ENCODE results near the gene GET4. TPM values are rescaled to one million over a fixed set of nuclear protein-coding genes. Genes with fewer than 3 reads are reported as not detected.
"Not testable (repeated sequence)": the region's sequence is repeated elsewhere in the genome, so short reads cannot be mapped to it uniquely, and the experiment has no call there.

GET4 gene
- total and polyA plus RNA-seq, 2 experiments from 2014 or later = 26.3 to 26.8 TPM

GRCh38 chr7:937856-938484, 61.6 kb downstream of the GET4 start:
- WGBS, 2 experiments (ENCODE audit: low coverage in 1 of 2, low lambda C conversion rate in 2 of 2, missing lambda C conversion rate in 2 of 2) = 71 to 75% methylated on average over 16 of the region's 16 CpGs
- Histone ChIP-seq H3K27ac (no peak overlapping the region), H3K27me3 (replicated peaks; ENCODE audit: insufficient read depth) (peaks cover 19% of the 10 kb centered on the region), H3K79me2 (ENCODE audit: insufficient read depth) (no peaks in the 10 kb centered on the region), H3K9me3 (ENCODE audit: low read depth) (no peaks in the 10 kb centered on the region), H3K4me3 (no peak overlapping the region), H3K9ac (no peak overlapping the region), H2AFZ (no peak overlapping the region), H3K9me2 (ENCODE audit: insufficient read depth) (no peaks in the 10 kb centered on the region), H3K4me2 (ENCODE audit: unreplicated experiment) (no peak overlapping the region), H3K4me1 (ENCODE audit: insufficient read depth) (no peaks in the 10 kb centered on the region), H4K20me1 (ENCODE audit: insufficient read depth) (no peaks in the 10 kb centered on the region), H3F3A (ENCODE audit: insufficient read depth) (no peaks in the 10 kb centered on the region), H3K36me3 (ENCODE audit: low read depth) (no peaks in the 10 kb centered on the region)
- no peak for DNase-seq
- in situ Hi-C loops (cut with MboI) = no loop called here
- TF ChIP-seq EZH2 (IDR thresholded peaks at IDR 0.05; ENCODE audit: insufficient read depth, poor library complexity, severe bottlenecking) (no peak), EZH2phosphoT487 (IDR thresholded peaks at IDR 0.05; ENCODE audit: insufficient read depth, low read depth) (no peak)

DNA sequence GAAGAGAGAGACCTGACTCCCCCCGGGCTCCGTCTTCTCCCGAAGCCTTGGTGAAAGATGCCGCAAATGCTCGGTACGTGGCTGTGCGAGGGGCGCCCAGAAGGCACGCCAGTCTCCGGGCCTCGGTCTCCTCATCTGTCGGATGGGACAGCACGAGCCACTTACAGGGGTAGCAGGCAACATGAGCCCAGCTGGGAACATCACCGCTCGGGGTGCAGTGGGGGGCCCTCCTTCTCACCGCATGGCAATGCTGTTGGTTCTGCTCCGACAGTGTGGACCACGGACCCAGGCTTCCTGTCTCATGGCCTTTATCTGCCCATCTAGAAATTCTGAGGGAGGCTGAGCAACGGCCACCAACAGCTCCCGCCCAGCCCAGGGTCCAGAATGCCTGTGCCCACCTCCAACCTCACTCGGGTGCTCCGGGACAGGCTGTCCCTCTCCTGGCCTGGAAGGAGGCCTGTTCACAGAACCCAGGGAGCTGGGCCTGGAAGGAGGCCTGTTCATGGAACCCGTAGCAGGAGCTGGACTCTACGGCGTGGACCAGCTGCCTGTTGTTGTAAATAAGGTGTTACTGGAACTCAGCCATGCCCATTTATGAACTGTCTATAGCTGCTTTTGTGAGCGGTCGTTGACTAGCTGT, 62.3 kb downstream of the GET4 start:
- no peak overlapping the region for H3K4me2 ChIP-seq (ENCODE audit: unreplicated experiment)
- H3K9me3 ChIP-seq (ENCODE audit: low read depth) = no peaks in the 10 kb centered on the region
- H3K79me2 ChIP-seq (ENCODE audit: insufficient read depth) = no peaks in the 10 kb centered on the region
- DNase-seq = no peak
- H3K27me3 ChIP-seq (replicated peaks; ENCODE audit: insufficient read depth) = peaks cover 19% of the 10 kb centered on the region
- no peaks in the 10 kb centered on the region for H3K9me2 ChIP-seq (ENCODE audit: insufficient read depth)
- TF ChIP-seq EZH2phosphoT487 (IDR thresholded peaks at IDR 0.05; ENCODE audit: insufficient read depth, low read depth) (no peak), EZH2 (IDR thresholded peaks at IDR 0.05; ENCODE audit: insufficient read depth, poor library complexity, severe bottlenecking) (no peak)
- 88 to 90% methylated on average over 23 to 27 of the region's 27 CpGs for WGBS, 2 experiments (ENCODE audit: low coverage in 1 of 2, low lambda C conversion rate in 2 of 2, missing lambda C conversion rate in 2 of 2)
- no peaks in the 10 kb centered on the region for H3K4me1 ChIP-seq (ENCODE audit: insufficient read depth)
- H3K27ac ChIP-seq = no peak overlapping the region
- no peak overlapping the region for H2AFZ ChIP-seq
- H3K36me3 ChIP-seq (ENCODE audit: low read depth) = no peaks in the 10 kb centered on the region
- in situ Hi-C loops (cut with MboI) = no loop called here
- no peak overlapping the region for H3K4me3 ChIP-seq
- no peak overlapping the region for H3K9ac ChIP-seq
- H4K20me1 ChIP-seq (ENCODE audit: insufficient read depth) = no peaks in the 10 kb centered on the region
- no peaks in the 10 kb centered on the region for H3F3A ChIP-seq (ENCODE audit: insufficient read depth)

GRCh38 chr7:939843-940242, 63.5 kb downstream of the GET4 start:
- Histone ChIP-seq H2AFZ (no peak overlapping the region), H3K9me3 (ENCODE audit: low read depth) (no peaks in the 10 kb centered on the region), H3K36me3 (ENCODE audit: low read depth) (no peaks in the 10 kb centered on the region), H3K4me1 (ENCODE audit: insufficient read depth) (no peaks in the 10 kb centered on the region), H3K9me2 (ENCODE audit: insufficient read depth) (no peaks in the 10 kb centered on the region), H3F3A (ENCODE audit: insufficient read depth) (no peaks in the 10 kb centered on the region), H3K4me3 (no peak overlapping the region), H3K79me2 (ENCODE audit: insufficient read depth) (no peaks in the 10 kb centered on the region), H3K27me3 (replicated peaks; ENCODE audit: insufficient read depth) (peaks cover 19% of the 10 kb centered on the region), H3K9ac (no peak overlapping the region), H3K27ac (no peak overlapping the region), H4K20me1 (ENCODE audit: insufficient read depth) (no peaks in the 10 kb centered on the region), H3K4me2 (ENCODE audit: unreplicated experiment) (no peak overlapping the region)
- DNase-seq = no peak
- 90 to 94% methylated on average over 4 of the region's 4 CpGs for WGBS, 2 experiments (ENCODE audit: low coverage in 1 of 2, low lambda C conversion rate in 2 of 2, missing lambda C conversion rate in 2 of 2)
- in situ Hi-C loops (cut with MboI) = no loop called here
- no peak for TF ChIP-seq EZH2 (IDR thresholded peaks at IDR 0.05; ENCODE audit: insufficient read depth, poor library complexity, severe bottlenecking)
- no peak for TF ChIP-seq EZH2phosphoT487 (IDR thresholded peaks at IDR 0.05; ENCODE audit: insufficient read depth, low read depth)

DNA sequence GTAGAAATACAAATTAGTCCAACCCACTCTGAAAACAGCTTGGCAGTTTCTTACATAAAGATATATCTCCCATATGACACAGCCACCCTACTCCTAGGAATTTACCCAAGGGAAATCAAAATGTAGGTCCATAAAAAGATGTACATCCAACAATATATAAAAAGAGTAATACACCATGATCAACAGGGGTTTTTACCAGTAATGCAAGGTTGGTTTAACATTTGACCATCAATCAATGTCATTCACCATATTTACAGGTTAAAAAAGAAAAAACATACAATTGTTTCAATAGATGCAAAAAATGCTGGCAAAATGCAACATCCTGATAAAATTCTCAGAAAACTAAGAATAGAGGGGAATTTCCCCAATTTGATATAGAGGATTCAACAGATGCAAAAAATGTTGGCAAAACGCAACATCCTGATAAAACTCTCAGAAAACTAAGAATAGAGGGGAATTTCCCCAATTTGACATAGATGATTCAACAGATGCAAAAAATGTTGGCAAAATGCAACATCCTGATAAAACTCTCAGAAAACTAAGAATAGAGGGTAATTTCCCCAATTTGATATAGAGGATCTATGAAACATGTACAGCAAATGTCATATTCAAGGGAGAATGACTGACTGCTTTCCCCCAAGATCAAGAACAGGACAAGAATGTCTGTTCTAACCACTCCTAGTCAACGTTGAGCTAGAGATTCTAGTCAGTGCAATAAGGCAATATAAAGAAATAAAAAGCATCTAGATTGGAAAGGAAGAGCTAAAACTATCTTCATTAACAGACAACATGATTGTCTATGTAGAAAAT, 64.5 kb downstream of the GET4 start:
- no peak overlapping the region for H3K4me3 ChIP-seq
- WGBS, 2 experiments (ENCODE audit: low coverage in 1 of 2, low lambda C conversion rate in 2 of 2, missing lambda C conversion rate in 2 of 2) = 48 to 57% methylated on average over 2 of the region's 2 CpGs
- no peak overlapping the region for H2AFZ ChIP-seq
- no peaks in the 10 kb centered on the region for H3K36me3 ChIP-seq (ENCODE audit: low read depth)
- in situ Hi-C loops (cut with MboI) = no loop called here
- H4K20me1 ChIP-seq (ENCODE audit: insufficient read depth) = no peaks in the 10 kb centered on the region
- no peak overlapping the region for H3K4me2 ChIP-seq (ENCODE audit: unreplicated experiment)
- no peak overlapping the region for H3K27ac ChIP-seq
- no peak for TF ChIP-seq EZH2 (IDR thresholded peaks at IDR 0.05; ENCODE audit: insufficient read depth, poor library complexity, severe bottlenecking)
- no peak for TF ChIP-seq EZH2phosphoT487 (IDR thresholded peaks at IDR 0.05; ENCODE audit: insufficient read depth, low read depth)
- H3K4me1 ChIP-seq (ENCODE audit: insufficient read depth) = no peaks in the 10 kb centered on the region
- no peaks in the 10 kb centered on the region for H3K79me2 ChIP-seq (ENCODE audit: insufficient read depth)
- H3F3A ChIP-seq (ENCODE audit: insufficient read depth) = no peaks in the 10 kb centered on the region
- no peak overlapping the region for H3K9ac ChIP-seq
- H3K9me2 ChIP-seq (ENCODE audit: insufficient read depth) = no peaks in the 10 kb centered on the region
- peaks cover 19% of the 10 kb centered on the region for H3K27me3 ChIP-seq (replicated peaks; ENCODE audit: insufficient read depth)
- no peaks in the 10 kb centered on the region for H3K9me3 ChIP-seq (ENCODE audit: low read depth)
- DNase-seq = no peak

DNA sequence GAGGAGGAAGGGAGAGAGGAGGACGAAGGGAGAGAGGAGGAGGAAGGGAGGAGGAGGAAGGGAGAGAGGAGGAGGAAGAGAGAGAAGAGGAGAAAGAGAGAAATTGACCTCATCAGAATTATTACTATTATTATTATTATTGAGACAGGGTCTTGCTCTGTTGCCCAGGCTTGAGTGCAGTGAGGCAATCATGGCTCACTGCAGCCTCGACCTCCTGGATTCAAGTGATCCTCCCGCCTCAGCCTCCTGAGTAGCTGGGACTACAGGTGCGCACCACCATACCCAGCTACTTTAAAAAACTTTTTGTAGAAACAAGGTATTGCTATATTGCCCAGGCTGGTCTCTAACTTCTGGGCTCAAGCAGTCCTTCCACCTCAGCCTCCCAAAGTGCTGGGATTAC, 67.4 kb downstream of the GET4 start:
- H3K4me1 ChIP-seq (ENCODE audit: insufficient read depth); H3K9me3 ChIP-seq (ENCODE audit: low read depth); H4K20me1 ChIP-seq (ENCODE audit: insufficient read depth); H3F3A ChIP-seq (ENCODE audit: insufficient read depth); H3K9ac ChIP-seq; in situ Hi-C loops (cut with MboI); H3K9me2 ChIP-seq (ENCODE audit: insufficient read depth); H2AFZ ChIP-seq; H3K4me2 ChIP-seq (ENCODE audit: unreplicated experiment); DNase-seq; H3K79me2 ChIP-seq (ENCODE audit: insufficient read depth); H3K4me3 ChIP-seq; H3K27ac ChIP-seq; H3K36me3 ChIP-seq (ENCODE audit: low read depth): not testable (repeated sequence)
- H3K27me3 ChIP-seq (replicated peaks; ENCODE audit: insufficient read depth) = peaks cover 19% of the 10 kb centered on the region
- 55 to 60% methylated on average over 3 to 4 of the region's 4 CpGs for WGBS, 2 experiments (ENCODE audit: low coverage in 1 of 2, low lambda C conversion rate in 2 of 2, missing lambda C conversion rate in 2 of 2)
